Erythroblast (primary cell): Measurements from ENCODE around the gene MRPS35.

ENCODE experiments used
- GATA1 ChIP-seq: IDR thresholded peaks from 2 replicates; pipeline ENCODE4 v1.6.1; 2011; ENCODE audit warnings: low read depth, mild to moderate bottlenecking, control low read depth, low read length, moderate library complexity
- POLR2A ChIP-seq: IDR thresholded peaks from 2 replicates; pipeline ENCODE4 v1.6.1; 2011; ENCODE audit warnings: mild to moderate bottlenecking, low read length

DNA sequence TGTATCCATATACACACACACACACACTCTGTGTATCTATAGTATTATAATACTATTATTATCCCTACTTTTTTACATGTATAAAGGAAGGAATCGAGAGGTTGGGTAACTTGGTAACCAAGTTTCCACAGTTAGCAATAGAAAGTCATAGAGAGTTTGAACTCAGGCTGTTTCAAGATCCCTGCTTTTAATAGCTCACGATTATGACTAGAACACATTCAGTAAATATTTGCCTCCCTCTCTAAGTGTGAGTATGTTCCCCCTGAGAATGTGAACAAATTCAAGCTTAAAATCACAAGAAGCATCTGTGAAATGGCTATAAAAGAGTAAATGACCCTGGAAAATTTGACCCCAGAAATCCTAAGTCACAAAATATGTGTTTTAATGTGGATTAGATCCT is 25.4 kb upstream of the MRPS35 start:
- no peak for TF ChIP-seq POLR2A
- no peak for TF ChIP-seq GATA1
